T-helper 1 cell treated with Interleukin-12 subunit alpha and Interleukin-12 subunit beta and Interleukin-4 antibody, amounts not matched to agents 30 ng/mL and 1 ng/mL, for 36 hours (primary cell): ENCODE data around the gene ARPC4. TPM values are rescaled to one million over a fixed set of nuclear protein-coding genes. Genes with fewer than 3 reads are reported as not detected.
"Not testable (repeated sequence)": the region's sequence is repeated elsewhere in the genome, so short reads cannot be mapped to it uniquely, and the experiment has no call there.

Source experiments
- intact Hi-C: fragments of 100-400 bp; cut with micrococcal nuclease; formaldehyde crosslinking; loops from one replicate; pipeline ENCODE4 v1.15.1; 2024
- total RNA-seq: library from RNA; stranded (reverse); gene quantifications from 2 replicates; pipeline ENCODE4 v1.2.3, GENCODE V29; 2022

The ARPC4 gene
- total RNA-seq, 1 donor from 2014 or later: 298 TPM

GRCh38 chr3:9769426-9770275 lies 23.2 kb upstream of the ARPC4 start, which contains the start of gene CAMK1:
Gene CAMK1, minus strand, starts transcription at chr3:9769947. Its CDS starts 2,198 bp downstream, at chr3:9767749.
- intact Hi-C loops: loop anchor here (1.0 kb wide), 3 partner anchors 10 to 23 kb away; partner anchors contain the start of gene TADA3

GRCh38 chr3:9770276-9770812 lies 22.5 kb upstream of the ARPC4 start:
- intact Hi-C loops: loop anchor here (1.0 kb wide), 2 partner anchors 9 to 22 kb away; partner anchors contain the start of gene TADA3

DNA sequence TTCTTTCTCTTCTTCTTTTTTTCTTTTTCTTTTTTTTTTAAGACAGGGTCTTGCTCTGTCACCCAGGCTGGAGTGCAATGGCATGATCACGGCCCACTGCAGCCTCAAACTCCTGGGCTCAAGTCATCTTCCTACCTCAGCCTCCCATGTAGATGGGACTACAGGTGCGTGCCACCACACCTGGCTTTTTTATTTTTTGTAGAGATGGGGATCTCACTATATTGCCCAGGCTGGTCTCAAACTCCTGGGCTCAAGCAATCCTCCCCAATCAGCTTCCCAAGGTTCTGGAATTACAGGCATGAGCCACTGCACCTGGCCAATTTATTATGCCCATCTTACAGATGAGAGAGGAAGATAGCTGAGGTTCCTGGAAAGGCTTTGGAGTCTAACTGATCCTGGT lies 21.9 kb upstream of the ARPC4 start:
- intact Hi-C loops: not testable (repeated sequence)

DNA sequence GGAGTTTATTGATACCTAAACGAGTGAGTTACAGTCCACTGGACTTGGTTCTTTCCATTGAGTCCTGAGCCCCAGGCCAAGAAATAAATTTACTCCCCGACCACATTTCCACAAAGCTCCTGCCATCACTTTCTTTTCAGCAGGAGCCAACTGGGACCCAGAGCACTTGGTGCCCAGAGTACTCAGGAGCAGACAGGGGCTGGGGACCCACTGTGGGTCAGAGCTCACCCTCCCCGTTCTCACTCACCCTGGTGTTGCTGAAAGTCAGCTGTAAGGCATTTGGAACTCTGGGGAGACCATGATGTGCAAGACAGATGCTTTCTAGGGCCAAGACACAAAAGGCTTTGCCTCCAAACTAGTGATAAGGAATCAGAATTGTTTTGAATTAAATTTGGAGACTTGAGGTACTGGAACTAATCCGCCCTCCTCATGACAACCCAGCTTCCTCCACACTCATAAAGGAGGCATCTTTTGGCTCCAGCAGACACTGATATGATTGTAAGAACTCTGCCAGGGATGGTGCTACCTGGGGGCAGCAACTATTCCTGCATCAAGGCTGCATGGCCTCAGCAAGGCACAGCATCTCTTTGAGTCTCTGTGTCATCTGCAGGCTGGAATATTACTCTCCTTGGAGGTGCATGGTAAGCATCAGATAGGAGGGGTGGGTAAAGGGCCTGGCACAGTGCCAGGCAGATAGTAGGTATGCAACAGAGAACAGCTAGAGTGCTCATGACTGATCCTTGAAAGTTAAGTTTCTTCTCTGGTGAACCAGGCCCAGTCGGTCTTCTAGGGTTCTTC lies 15.8 kb upstream of the ARPC4 start:
- intact Hi-C loops: no loop called here

GRCh38 chr3:9777694-9778021 lies 15.2 kb upstream of the ARPC4 start:
- intact Hi-C loops: no loop called here

- intact Hi-C loops: loop anchor here (1.0 kb wide), 1 partner anchor 8 kb away; no protein-coding TSS in a partner anchor
Observed at GRCh38 chr3:9778143-9779074, 14.5 kb upstream of the ARPC4 start.

DNA sequence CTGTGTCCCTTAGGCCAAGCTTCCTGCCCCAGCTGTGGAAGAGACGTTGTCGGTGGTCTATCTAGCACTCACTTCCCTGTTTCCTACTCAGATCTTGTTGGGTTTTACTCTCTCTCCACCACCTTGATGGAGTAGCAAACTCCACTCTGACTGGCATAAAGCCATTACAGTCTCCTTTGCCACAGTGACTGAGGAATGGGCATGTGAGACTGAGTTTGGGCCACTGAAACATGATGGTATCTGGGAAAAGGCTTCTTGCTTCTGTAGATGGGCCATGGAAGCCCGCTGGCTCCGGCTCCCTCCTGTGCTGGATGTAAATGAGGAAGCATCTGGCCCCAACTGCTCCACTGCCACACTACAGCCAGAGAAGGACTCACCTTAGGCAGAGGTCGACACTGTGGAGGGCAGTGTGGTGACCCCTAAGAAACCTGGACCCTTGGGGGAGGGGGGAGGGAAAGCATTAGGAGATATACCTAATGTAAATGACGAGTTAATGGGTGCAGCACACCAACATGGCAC lies 13.7 kb upstream of the ARPC4 start:
- intact Hi-C loops: loop anchor here (1.0 kb wide), 1 partner anchor 9 kb away; no protein-coding TSS in a partner anchor

DNA sequence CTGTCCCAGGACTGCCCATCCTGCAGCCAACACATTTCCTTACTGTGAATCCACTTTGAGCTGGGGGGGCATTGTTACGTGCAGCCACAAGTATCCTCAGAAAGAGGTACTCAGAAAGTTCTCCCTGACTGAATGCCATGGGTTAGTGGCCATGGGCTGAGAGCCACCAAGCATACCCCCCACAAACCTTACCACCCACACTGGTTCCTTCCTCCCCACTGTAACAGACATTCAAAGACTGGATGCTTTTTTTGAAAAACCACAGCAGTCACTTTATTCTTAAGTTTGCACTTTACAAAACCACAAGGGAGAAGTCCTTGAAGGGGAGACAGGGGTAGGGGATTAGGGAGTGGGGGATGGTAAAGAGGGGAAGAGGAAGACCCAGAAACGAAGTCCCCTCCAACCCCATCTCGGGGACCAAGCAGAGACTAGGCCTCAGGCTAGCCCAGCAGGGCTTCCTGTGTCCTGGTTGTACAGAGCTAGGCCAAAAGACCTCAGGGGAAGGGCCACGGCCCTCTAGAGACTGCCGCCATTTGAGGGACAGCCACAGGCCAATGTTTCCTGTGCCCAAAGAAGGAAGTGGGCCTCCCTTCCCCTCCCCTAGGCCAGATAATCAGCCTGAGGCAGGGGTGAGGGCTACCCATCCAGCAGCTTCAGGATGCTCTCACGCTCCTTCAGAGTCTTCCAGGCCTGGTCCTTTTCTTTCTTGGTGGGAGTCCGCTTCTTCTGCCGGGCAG lies 13.0 kb upstream of the ARPC4 start:
- intact Hi-C loops: loop anchor here (1.0 kb wide), 2 partner anchors 10 to 12 kb away; partner anchors contain the start of gene TADA3

- intact Hi-C loops: loop anchor here (1.0 kb wide), 1 partner anchor 12 kb away; the partner anchor contains the start of gene TADA3
Observed at GRCh38 chr3:9780458-9780812, 12.4 kb upstream of the ARPC4 start.

DNA sequence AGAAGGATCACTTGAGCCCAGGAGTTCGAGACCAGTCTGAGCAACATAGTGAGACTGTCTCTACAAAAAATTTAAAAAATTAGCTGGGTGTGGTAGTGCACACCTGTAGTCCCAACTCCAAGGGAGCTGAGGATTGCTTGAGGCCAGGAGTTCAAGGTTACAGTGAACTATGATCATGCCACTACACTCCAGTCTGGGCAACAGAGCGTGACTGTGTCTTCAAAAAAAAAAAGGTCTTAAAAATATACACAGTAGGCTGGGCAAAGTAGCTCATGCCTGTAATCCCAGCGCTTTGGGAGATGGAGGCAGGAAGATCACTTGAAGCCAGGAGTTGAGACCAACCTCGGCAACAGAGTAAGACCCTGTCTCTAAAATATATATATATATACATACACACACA lies 12.0 kb upstream of the ARPC4 start:
- intact Hi-C loops: loop anchor here (1.0 kb wide), 1 partner anchor 11 kb away; the partner anchor contains the start of gene TADA3

DNA sequence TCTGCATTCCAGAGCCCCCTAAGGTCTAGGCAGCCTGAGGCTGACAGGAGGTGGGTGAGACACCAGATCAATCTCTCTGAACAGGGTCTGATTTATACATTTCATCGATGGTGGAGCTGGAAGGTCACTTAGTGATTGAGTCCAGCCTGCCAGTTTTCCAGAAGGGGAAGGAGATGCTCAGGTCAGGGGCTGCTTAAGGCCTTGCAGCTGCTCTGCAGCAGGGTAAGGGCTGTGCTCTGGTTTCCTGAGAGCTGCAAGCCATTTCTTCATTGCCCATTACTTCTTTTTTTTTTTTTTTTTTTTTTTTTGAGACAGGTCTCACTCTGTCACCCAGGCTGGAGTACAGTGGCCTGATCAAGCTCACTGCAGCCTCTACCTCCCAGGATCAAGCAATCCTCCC lies 11.3 kb upstream of the ARPC4 start:
- intact Hi-C loops: no loop called here

GRCh38 chr3:9781978-9782603 lies 10.8 kb upstream of the ARPC4 start:
- intact Hi-C loops: no loop called here

- intact Hi-C loops: no loop called here
Observed at GRCh38 chr3:9782770-9783169, 10.1 kb upstream of the ARPC4 start.

GRCh38 chr3:9783954-9784353 lies 8.9 kb upstream of the ARPC4 start:
- intact Hi-C loops: no loop called here

DNA sequence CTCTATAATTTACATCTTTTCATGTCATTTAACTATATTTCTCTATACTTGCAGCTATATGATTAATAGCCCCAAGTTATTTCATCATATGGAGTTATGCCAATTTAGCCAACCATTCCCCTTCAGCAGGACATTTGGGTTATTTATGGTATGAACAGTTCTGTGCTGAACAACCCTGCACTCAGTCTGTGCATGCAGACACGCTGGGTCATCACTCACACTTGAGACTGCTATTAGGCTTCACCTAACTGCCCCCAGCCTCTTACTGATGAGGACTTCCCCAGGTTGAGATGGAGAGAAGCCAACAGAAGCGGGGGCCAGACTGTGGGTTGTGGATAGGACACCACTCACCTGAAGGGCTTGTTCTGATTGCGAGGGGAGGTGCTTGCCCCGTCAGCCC lies 7.9 kb upstream of the ARPC4 start:
- intact Hi-C loops: no loop called here

- intact Hi-C loops: no loop called here
Observed at GRCh38 chr3:9785602-9786001, 7.3 kb upstream of the ARPC4 start.

DNA sequence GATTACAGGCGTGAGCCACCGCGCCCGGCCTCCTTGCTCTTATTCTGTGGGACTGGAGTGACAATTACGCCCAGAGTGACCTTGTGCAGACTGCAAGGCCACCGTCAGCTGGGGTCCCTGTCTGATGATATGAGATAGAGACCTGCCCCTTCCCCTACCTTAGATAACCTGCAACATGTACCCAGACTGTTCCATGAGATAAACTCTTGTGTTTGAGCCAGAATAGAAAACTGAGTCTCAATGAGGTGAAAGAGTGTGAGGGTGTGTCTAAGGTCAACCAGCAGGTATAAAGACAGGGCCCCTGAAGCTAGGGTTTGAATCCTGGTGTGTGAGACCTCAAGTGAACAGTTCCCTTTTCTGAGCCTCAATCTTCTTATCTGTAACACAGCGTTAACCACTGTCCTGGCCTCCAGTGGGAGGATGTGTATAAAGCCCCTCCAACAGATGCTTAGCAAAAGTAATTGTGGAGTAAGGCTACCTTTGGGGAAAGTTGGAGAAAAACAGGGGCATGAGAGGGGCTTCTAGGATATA lies 6.6 kb upstream of the ARPC4 start:
- intact Hi-C loops: no loop called here

DNA sequence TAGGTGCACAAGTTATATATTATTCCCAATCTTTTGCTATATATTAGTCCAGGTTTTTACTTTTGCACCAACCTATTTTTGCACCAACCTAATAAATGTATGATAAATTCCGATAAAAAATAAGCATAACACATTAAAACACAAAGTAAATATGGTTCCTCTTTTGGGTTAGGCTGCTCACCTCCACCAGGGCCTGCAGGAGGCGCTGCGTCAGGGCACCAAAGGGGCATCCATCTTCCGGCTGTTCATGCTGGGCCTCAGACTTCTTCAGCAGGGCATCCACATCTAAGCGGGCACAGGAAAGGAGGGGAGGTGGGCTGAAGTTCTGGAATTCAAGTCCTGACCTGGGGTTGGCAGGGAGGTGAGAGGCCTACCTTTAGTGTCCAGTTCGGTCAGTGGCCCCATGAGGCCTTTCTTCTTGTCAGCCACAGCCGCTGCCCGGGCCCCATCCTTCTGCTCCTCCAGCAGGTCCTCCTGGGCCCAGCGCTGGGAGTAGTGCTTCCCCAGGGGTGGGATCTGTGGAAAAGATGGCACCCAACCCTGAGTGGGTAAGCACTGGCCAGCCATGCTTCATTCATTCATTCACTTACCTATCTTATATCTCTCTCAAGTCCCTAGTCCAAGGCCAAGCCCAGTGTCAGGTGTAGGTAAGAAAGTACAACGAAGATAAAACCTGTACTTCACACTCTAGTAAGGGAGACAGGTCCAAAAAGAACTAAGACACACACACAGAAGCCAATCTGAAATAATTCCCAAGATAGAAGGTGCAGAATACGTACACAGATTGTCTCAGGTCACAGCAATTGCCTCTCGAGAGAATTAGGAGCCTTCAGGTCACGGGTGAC lies 5.8 kb upstream of the ARPC4 start:
- intact Hi-C loops: no loop called here
